Measurements from ENCODE around the gene TMBIM4. TPM values are rescaled to one million over a fixed set of nuclear protein-coding genes. Genes with fewer than 3 reads are reported as not detected.

The TMBIM4 gene
- total RNA-seq, 1 donor from 2014 or later: 154 TPM

- H3K4me1 ChIP-seq: peaks cover 10% of the 10 kb centered on the region
- no peak for TF ChIP-seq CTCF (IDR thresholded peaks at IDR 0.05)
- ATAC-seq: no peak
- no peaks in the 10 kb centered on the region for H3K9me3 ChIP-seq
- H3K36me3 ChIP-seq: peaks cover 49% of the 10 kb centered on the region
- H3K4me3 ChIP-seq: no peak overlapping the region
- no peak overlapping the region for H3K27ac ChIP-seq
- intact Hi-C loops (cut with DNase I): no loop called here
- H3K27me3 ChIP-seq: no peaks in the 10 kb centered on the region
- no peak for DNase-seq
Measured at GRCh38 chr12:66120477-66120876, 49.3 kb downstream of the TMBIM4 start.

GRCh38 chr12:66119870-66120241 lies 49.9 kb downstream of the TMBIM4 start:
- ATAC-seq (no peak), DNase-seq (no peak)
- Histone ChIP-seq H3K27me3 (no peaks in the 10 kb centered on the region), H3K9me3 (no peaks in the 10 kb centered on the region), H3K4me1 (peaks cover 10% of the 10 kb centered on the region), H3K36me3 (peaks cover 43% of the 10 kb centered on the region), H3K4me3 (no peak overlapping the region), H3K27ac (no peak overlapping the region)
- no peak for TF ChIP-seq CTCF (IDR thresholded peaks at IDR 0.05)
- intact Hi-C loops (cut with DNase I): no loop called here

- DNase-seq (no peak), ATAC-seq (no peak)
- no peak for TF ChIP-seq CTCF (IDR thresholded peaks at IDR 0.05)
- Histone ChIP-seq H3K4me3 (no peak overlapping the region), H3K36me3 (peaks cover 37% of the 10 kb centered on the region), H3K4me1 (peaks cover 10% of the 10 kb centered on the region), H3K27me3 (no peaks in the 10 kb centered on the region), H3K27ac (no peak overlapping the region), H3K9me3 (no peaks in the 10 kb centered on the region)
- intact Hi-C loops (cut with DNase I): no loop called here
Measured at GRCh38 chr12:66119229-66119869, 50.4 kb downstream of the TMBIM4 start.

GRCh38 chr12:66118240-66118891 lies 51.4 kb downstream of the TMBIM4 start:
- TF ChIP-seq CTCF (IDR thresholded peaks at IDR 0.05): no peak
- H3K27me3 ChIP-seq: no peaks in the 10 kb centered on the region
- H3K9me3 ChIP-seq: no peaks in the 10 kb centered on the region
- intact Hi-C loops (cut with DNase I): no loop called here
- H3K4me1 ChIP-seq: peaks cover 10% of the 10 kb centered on the region
- H3K4me3 ChIP-seq: no peak overlapping the region
- DNase-seq (no peak), ATAC-seq (no peak)
- no peak overlapping the region for H3K27ac ChIP-seq
- peaks cover 28% of the 10 kb centered on the region for H3K36me3 ChIP-seq

- Histone ChIP-seq H3K4me3 (no peak overlapping the region), H3K27ac (no peak overlapping the region), H3K9me3 (no peaks in the 10 kb centered on the region), H3K36me3 (peaks cover 16% of the 10 kb centered on the region), H3K4me1 (peaks cover 10% of the 10 kb centered on the region), H3K27me3 (no peaks in the 10 kb centered on the region)
- DNase-seq (no peak), ATAC-seq (no peak)
- no peak for TF ChIP-seq CTCF (IDR thresholded peaks at IDR 0.05)
- intact Hi-C loops (cut with DNase I): no loop called here
Measured at GRCh38 chr12:66117242-66117641, 52.6 kb downstream of the TMBIM4 start.

All from upper lobe of right lung (tissue), 1 donor.